Astrocyte of the hippocampus (primary cell): ENCODE results near the gene SFXN2.
"Not testable (repeated sequence)": the region's sequence is repeated elsewhere in the genome, so short reads cannot be mapped to it uniquely, and the experiment has no call there.

Experiments used
- DNase-seq: peaks from one replicate; pipeline ENCODE4 v3.0.0; 2011; ENCODE audit warnings: low read depth, low spot score

Gene SFXN2

DNA sequence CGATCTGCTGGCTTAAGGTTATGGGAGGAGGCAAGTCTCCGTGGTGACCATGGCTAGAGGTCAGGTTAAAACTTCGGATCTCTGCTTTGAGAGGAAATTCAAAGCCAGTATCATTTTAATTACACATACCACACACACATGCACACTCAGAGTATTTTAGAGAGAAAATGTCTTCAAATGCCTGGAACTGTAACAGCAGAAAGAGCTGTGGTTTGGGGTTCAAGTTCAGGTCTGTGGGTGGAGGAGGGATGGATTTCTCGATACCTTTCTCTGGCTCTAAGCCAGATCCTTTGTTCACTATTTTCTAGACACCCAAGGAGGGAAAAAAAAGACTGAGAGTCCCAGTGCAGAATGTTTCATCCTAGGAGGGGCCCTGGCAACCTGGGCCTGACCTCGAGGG lies 32.7 kb upstream of the SFXN2 start:
- DNase-seq = no peak

DNA sequence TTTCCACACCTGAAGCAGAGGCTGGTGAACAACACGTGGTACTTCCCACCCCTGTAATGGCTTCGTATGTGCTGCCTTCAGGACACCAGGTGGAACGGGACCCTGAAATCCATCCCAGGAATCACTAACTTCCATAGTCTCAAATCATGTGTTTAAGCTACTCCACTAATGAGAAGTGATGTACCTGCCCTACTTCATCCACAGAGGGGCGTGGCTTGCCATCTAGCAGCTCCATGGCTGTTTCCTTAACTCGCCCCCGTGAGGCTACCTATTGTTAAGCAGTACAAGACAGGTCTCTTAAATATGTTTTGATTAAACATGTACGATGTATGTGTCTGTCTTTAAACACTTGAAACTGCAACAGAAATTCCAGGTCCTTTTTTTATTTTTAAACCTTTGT lies 32.0 kb upstream of the SFXN2 start:
- no peak for DNase-seq

DNA sequence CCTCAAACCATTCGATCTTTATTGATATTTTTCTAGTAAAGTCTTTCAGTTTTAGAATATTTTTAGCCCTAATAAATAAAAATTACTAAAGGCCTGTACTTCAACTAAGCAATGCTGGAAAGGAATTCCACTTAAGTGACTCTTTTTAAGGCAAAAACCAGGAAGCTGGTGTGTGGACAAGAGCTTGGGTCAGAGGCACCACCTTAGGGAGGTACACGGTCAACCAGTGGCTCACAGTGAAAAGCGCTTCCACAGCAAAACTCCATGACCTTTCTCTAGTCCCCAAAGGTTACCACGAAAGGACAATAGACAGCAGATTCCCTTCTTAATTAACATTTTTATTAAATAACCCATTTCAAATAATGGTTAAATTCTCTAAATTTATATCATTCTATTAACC lies 31.5 kb upstream of the SFXN2 start:
- DNase-seq = no peak

DNA sequence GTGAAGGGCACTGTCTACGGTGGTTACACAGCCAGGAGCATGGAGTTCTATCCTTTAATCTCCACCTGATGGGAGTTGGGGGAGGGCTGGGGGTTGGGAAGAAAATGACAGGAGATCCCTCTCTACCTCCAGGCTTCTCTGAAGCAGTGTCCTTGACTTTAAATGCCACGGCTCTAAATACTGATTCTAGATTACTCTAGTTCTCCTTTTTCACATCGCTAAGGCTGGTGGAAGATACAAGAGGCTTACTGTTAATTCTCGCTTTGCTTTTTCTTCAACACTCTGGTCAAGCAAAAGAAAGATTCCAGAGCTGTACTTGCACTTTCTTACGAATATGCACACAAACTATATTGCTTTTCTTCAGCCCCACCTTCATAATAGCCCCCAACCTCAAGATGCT lies 30.7 kb upstream of the SFXN2 start:
- DNase-seq = no peak

DNA sequence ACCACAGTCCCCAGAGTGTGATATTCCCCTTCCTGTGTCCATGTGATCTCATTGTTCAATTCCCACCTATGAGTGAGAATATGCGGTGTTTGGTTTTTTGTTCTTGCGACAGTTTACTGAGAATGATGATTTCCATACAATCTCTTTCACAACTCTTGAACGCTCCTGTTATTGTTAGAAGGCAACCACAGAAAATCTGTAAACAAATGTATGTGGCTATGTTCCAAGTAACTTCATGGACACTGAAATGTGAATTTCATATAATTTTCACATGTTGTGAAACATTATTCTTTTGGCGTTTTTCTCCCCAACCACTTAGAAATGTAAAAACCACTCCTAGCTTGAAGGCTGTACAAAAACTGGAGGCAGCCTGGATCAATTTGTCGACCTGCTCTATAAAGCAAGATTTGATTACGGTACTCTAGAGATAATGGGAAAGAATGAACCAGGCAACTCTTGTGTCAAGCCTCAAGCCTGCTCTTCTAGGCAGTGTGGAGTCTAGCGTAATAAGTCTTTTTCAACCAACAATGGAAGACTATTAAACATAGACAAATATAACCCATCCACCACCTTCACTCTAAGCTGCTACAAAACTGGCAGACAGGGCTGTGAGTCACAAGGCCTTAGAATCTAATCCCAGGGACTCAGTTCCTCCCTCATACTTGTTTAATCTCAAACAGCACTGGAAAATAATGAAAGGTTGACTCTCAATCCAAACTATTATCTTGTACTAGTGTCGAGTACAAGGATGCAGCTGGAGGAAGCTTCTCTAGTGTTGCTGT lies 23.0 kb upstream of the SFXN2 start:
- DNase-seq = no peak

DNA sequence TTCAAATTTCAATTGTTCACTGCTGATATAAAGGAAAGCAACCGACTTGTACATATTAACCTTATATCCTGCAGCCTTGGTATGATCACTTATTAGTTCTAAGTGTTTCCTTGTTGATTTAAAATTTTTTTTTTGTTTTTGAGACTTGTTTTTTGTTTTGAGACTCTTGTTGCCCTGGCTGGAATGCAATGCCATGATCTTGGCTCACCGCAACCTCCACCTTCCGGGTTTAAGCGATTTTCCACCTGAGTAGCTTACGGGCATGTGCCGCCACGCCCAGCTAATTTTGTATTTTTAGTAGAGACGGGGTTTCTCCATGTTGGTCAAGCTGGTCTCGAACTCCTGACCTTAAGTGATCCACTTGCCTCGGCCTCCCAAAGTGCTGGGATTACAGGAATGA lies 19.0 kb upstream of the SFXN2 start:
- DNase-seq = not testable (repeated sequence)

DNA sequence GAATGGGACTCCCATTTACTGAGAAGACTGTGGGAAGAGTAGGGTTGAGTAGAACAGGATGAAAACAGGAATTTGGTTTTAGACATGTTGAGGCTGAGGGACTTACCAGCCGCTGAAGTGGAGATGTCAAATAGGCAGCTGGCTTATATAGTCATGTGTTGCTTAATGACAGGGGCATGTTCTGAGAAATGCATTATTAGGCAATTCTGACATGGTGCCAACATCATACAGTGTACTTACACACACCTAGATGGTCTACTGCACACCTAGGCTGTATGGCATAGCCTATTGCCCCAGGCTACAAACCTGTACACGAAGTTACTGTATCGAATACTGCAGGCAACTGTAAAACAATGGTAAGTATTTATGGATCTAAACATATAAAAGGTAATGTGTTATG lies 17.7 kb upstream of the SFXN2 start:
- DNase-seq = no peak

DNA sequence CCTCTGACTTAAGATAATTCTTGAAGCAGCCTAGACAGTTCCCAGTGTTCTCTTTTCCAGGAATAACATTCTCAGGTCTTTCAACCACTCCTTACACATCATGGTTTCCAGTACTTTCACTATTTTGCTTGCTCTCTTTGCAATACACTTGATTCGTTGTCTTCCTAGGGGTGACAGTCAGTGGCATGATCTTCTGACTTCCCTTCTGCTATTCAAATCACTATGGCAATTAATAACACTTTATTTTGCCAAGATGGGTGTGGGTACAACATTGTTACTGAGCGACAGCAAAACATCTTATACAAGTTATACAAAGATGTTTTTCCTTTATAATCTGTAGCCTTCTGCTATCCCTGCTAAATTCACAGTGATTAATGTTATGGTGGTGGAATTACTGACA lies 15.5 kb upstream of the SFXN2 start:
- no peak for DNase-seq

DNA sequence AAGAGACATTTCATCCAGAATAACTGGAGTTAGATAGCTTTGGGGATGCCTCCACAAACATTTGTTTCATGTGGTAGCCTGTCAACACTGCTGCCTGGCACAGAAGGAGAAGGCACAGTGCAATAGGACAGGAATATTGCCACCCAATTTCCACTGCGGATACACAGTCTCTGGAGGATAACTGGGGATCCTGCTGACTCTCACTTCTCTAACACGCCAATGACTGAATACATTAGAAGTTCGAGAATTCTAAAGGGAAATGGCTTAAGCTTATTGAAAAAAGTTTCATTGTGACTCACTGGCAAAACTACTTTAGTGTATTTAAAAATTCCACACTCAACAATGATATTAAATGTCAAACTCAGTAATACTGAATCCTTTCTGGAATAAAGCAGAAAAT lies 13.2 kb upstream of the SFXN2 start:
- DNase-seq = no peak

DNA sequence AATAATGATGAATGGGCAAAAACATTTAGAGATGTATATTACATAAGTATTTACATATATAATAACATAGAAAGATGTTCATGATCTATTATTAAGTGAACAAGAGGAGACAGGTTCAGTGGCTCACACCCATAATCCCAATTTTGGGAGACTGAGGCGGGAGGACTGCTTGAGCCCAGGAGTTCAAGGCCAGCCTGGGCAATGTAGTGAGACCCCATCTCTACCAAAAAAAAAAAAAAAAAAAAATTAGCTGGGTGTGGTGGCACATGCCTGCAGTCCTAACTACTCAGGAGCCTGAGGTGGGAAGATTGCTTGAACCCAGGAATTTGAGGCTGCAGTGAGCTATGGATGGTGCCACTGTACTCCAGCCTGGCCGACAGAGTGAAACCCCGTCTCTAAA lies 12.6 kb upstream of the SFXN2 start:
- no peak for DNase-seq

DNA sequence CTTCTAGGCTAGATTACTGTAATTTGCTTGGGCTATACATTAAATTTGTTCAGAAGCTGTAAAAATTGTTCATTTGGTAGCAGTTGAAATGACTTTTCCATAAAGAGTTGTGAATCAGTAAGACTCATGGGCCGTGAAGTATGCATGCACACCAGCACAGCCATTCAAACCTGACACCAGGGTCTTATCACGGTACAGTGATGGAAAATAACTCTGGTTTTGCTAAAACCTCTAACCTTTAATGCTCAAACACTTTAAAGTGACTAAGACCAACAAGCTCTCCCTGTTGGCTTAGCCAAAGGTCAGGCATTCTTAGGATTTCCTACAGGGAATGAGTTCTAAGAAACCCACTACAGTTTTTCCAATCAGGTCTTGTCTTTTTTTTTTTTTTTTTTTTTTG lies 11.7 kb upstream of the SFXN2 start:
- DNase-seq = no peak

DNA sequence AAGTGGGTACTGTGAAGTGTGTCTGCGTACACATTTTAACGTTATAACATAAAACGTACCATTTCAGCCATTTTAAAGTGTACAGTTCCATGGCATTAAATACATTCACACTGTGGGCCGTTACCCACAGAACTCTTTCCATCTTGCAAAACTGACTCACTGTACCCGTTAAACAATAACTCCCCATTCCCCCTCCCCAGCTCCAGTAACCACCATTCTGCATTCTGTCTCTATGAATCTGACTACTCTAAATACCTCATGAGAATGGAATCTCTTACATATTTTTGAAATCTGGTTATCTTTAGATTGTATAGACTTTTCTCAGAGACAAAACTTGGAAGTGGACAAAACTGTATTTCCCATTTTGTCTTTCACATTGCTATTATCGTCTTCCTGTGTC lies 9.5 kb upstream of the SFXN2 start:
- DNase-seq = peak; percentile 65

DNA sequence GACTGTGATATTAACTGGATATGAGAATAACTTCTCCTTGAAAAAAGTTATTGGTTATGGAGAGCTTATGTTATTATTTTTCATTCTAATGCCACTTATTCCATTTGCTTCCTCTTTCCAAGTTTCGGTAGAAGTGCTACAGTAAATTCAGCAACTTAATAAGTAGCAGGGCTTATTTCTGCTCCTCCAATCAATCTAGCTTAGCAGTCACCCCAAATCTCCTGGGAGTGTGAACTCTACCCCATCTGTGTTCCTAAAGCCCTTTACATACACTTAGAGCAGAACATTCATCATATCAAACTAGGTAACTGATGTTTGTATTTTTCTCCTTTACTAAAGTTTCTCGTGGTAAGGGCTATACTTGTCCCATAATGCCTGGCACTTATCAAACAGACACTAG lies 8.9 kb upstream of the SFXN2 start:
- no peak for DNase-seq

DNA sequence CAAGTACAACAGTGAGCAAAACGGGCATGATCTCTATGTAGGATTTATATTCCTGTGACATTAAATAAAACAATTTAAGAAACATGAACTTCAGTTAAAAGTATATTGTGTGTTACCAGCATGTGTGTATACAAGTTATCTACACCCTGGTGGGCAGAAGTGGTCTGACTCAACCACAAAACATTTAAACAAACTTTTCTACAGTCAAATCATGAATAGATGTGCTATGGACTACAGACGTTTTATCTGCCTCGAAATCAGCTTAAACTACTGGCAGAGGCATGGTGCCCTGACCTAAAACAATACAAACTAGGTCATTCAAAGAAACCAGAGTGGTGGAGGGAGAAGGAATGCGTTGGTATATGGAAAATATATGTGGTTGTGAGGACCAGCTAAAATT lies 3.8 kb upstream of the SFXN2 start:
- DNase-seq = peak; percentile 75

DNA sequence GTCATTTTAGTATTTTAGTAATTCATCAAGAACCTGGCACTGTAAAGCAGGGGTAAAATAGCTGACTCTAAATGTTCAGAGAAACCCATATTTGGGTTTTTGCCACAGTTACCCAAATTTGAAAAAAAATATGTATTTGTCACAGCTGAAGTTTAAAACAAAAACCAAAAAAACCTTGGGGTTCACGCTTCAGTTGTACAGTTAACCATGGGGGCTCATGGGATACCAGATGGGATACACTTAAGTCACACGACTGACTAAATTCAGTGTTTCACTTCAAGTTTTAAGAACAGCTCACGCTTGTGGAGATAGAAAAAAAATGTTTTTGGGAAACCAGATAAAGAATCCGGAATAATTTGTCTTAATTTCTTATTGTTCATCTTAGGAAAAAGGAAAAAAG lies 2.3 kb upstream of the SFXN2 start:
- DNase-seq = no peak

DNA sequence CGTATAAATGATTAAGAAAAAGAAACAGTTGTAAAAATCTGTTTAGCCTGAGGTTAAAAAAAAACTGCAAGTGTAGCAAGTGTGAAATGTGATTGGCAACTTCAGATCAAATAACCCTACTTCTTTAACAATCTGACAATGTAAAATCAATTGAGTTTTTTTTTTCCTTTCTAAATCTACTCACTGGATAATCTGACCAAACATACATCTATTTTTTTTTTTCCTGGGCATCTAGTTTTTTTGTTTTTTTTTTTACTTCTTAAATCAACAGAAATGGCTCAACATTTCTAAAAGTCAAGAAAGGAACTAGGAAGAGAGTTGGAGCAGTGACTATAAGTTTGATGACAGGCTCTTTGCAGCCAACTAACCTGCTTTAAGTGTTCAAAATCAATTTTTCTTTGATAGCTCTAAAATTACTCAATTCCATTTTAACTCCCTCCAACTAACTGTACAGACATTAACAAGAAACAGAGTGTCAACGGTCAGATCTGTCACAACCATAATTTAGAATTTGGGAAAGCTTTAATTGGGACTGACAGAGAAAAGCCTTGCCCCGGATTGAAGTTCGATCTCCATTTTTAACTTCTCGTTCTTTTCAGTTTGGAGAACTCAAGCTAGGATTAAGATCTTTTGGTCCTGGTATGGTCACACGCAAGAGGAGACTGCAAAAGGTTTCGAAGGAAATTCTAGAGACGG lies 1.4 kb upstream of the SFXN2 start:
- no peak for DNase-seq

DNA sequence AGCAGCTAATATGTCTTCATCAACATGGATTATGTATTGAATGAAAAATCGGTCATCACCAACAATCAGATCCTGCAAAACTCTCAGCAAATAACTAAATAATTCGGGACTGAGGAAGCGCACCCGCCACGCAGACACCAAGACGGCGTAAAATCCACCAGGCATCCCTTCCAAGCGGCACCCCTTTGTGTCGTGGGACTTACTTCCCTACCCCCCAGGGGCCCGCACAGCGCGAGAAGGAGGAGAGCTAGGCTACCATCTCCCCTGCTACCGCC lies 960 bp upstream of the SFXN2 start:
- no peak for DNase-seq

DNA sequence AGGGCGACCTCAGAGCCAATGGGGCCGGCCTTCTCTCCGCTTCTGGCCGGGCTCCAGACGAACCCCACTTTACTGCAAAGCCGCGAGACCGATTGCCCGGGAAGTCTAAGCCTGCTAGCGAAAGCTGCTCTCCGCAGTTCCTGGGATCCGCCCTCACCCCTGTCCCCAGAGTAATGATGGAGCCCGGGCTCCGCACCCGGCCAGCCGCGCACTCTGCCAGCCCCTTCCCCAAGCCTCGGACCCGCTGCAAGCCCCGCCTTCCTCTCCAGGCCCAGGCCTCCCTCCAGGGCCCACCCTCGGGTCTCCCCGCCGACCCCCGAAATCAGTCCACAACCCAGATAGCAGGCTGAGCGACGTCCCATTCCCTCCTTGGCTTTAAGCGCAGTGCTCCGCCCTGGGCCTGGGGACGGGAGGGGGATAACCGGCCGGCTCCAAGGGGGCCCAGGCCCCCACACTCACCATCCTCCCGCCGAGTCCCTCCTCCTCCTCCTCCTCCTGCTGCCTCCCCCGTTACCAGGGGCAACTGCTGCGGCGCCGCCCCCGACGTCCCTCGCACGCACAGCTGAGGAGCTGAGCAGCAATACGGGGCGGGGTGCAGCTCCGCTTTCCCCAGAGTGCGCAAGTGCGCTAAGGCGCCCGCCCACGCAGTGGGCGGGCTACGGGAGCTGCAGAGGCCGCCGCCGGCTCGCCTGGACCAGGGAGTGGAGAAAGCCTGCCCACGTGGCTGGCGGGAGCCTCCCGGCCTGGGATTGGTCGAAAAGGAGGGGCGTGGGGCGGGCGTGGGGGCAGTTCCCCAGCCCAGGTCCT lies 419 bp upstream of the SFXN2 start, which contains the start of gene ARL3:
Gene ARL3 (minus strand): TSS at position 584 of the 807 bp plus-strand sequence. CDS start 122 bp downstream, at position 462.
- DNase-seq = peak; percentile 100

DNA sequence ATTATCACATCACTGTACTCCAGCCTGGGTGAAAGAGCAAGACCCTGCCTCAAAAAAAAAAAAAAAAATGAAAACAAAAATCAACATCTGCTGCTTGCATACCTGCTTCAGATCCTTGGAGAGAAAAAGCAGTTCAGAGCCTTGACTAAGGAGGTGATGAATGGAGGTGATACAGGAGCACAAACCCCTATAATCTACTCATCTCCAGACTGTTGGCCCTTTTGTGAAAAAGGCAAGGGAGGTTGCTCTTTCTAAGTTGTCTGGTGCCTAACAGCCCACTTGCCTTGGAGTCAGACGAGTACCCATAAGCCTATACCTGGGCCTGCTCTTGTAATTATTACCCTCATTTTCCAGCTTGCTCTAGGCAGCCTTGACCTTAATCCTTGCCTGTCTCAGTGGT lies 1.4 kb downstream of the SFXN2 start:
- no peak for DNase-seq

DNA sequence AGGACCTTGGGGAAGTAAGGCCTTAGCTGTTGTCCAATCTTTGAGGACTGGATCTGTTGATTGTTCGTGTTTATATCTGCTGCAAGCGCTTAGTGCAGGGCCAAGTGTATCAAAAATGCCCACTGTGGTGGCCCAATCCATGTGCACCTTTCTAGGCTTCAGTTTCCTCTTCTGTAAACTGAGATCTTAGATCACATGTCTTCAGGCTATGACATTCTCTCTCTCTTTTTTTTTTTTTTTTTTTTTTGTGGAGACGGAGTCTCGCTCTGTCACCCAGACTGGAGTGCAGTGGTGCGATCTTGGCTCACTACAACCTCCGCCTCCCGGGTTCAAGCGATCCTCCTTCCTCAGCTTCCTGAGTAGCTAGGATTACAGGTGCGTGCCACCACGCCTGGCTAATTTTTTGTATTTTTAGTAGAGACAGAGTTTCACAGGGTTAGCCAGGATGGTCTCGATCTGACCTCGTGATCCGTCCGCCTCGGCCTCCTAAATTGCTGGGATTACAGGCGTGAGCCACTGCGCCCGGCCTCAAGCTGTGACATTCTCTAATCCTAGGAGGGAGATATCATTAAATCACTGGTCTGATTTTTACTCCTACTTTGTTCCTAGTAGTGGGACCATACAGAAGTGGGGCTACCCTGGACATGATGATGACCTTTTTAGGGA lies 2.6 kb downstream of the SFXN2 start:
- DNase-seq = not testable (repeated sequence)

DNA sequence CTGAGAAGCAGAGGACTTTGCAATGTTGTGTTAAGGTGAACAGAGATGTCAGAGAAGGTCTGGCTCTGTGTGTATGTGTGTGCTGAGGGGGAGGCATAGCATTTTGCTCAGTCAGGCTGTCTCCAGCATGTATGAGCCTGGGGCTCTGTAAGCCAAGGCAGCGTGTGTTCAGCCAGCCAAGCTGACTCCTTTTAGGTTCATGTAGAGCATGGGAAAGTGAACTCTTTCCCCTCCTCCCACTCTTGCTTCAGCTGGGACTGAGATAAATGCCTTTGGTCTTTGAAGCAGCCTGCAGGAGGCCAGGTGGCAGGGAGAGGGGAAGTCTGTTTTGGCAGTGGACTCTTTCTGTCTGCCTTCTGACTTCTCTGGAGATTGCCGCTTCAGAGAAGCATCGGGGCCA lies 3.8 kb downstream of the SFXN2 start:
- DNase-seq = peak; percentile 22

DNA sequence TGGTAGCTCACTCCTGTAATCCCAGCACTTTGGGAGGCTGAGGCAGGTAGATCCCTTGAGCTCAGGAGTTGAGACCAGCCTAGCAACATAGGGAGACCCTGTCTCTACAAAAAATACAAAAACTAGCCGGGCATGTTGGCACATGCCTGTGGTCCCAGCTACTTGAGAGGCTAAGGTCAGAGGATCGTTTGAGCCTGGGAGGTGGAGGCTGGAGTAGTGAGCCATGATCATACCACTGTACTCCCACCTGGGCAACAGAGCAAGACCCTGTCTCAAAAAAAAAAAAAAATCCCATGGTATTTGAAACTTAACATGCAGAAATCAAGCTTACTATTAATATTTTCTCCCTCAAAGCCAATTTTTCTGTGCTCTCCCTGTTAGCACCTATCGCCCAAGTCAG lies 5.9 kb downstream of the SFXN2 start:
- DNase-seq = no peak
